ENCODE results near the gene MAK. TPM values are rescaled to one million over a fixed set of nuclear protein-coding genes. Genes with fewer than 3 reads are reported as not detected.

MAK gene
- total RNA-seq, 1 experiment from 2014 or later, result 0.20 TPM

DNA sequence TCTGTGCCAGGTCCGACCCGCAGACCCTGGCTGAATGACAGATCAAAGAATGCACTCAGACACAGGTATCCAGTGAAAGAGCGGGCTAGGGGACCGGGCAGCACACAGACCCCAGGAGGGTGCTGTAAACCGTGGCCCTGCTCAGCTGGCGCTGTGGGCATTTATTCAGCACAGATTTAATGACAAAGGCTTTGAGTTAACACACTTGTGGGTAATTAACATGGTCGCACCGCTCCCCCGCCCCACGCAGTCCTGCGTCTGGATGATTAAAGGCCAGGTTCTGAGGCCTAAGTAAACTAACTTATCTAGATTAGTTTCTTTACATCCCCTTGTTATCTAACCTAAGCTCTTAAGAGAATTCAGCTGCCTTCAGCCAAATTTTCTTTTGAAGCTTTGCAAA, 3.5 kb downstream of the MAK start:
- Histone ChIP-seq H3K23ac (ENCODE audit: insufficient read length, low read depth, low read length) (no peak overlapping the region), H3K27ac (ENCODE audit: insufficient read length, low read depth, low read length) (no peak overlapping the region), H3K23me2 (ENCODE audit: insufficient read length, low read depth, low read length, poor library complexity, severe bottlenecking) (peaks cover 13% of the 10 kb centered on the region), H2BK120ac (ENCODE audit: low read depth, low read length, poor library complexity, severe bottlenecking) (no peak overlapping the region), H3T11ph (ENCODE audit: low read length) (no peak overlapping the region), H2BK20ac (ENCODE audit: low read depth, low read length, poor library complexity, severe bottlenecking) (no peak overlapping the region), H3K4me2 (ENCODE audit: insufficient read depth, insufficient read length, low read length) (no peak overlapping the region), H2BK15ac (ENCODE audit: low read depth, low read length) (no peak overlapping the region), H4K20me1 (ENCODE audit: control insufficient read depth, insufficient read depth, insufficient read length) (no peaks in the 10 kb centered on the region), H3K4me1 (ENCODE audit: insufficient read depth, low read length) (no peaks in the 10 kb centered on the region), H3K18ac (ENCODE audit: insufficient read length, low read depth, low read length) (no peak overlapping the region), H2AFZ (ENCODE audit: low read length) (no peak overlapping the region), H3K14ac (ENCODE audit: insufficient read depth, low read length) (no peak overlapping the region), H4K8ac (replicated peaks; ENCODE audit: insufficient read length, low read depth, low read length) (no peak overlapping the region), H2BK5ac (ENCODE audit: insufficient read length, low read length) (no peak overlapping the region), H3K9me3 (ENCODE audit: control insufficient read depth, low read depth, low read length) (no peaks in the 10 kb centered on the region), H3K79me2 (ENCODE audit: insufficient read depth, low read length) (no peaks in the 10 kb centered on the region; the same call in 1 of the 2 replicates), H4K91ac (ENCODE audit: insufficient read length, low read depth, low read length) (no peak overlapping the region), H2BK12ac (ENCODE audit: insufficient read length, low read depth, low read length) (no peak overlapping the region), H4K5ac (ENCODE audit: insufficient read length, low read depth, low read length) (no peak overlapping the region), H3K56ac (ENCODE audit: insufficient read length, low read depth, low read length) (no peak overlapping the region), H3K4ac (ENCODE audit: low read depth, low read length) (no peak overlapping the region), H2AK5ac (ENCODE audit: insufficient read length, low read length) (no peak overlapping the region), H3K79me1 (ENCODE audit: insufficient read depth, low read depth, low read length, poor library complexity, severe bottlenecking) (no peaks in the 10 kb centered on the region), H3K9ac (ENCODE audit: extremely low read depth, insufficient read length, low read length) (no peak overlapping the region), H3K27me3 (ENCODE audit: insufficient read depth, low read length) (no peaks in the 10 kb centered on the region)
- Mint-ChIP-seq H3K27me3 (ENCODE audit: low read depth) (peaks cover 31% of the 10 kb centered on the region), H3K27ac (no peak overlapping the region), H3K36me3 (ENCODE audit: insufficient read depth in 1 of 3, low read depth in 3 of 3) (peaks cover 0 to 10% (median 7%) of the 10 kb centered on the region in 3 experiments; a peak in 4 of 7 replicates), H3K4me1 (peaks cover 14 to 16% of the 10 kb centered on the region in 2 experiments), H3K4me3 (no peak overlapping the region), H3K9me3 (peaks cover 4 to 6% of the 10 kb centered on the region in 2 experiments; a peak in 3 of 5 replicates)
- TF ChIP-seq CTCF (conservative IDR thresholded peaks at IDR 0.05), result no peak
- no peak for DNase-seq
- WGBS (ENCODE audit: extremely low coverage, insufficient read length, low lambda C conversion rate), result no CpG with 5 or more reads among the region's 11 CpGs
